HG02938 (cell line): ENCODE data around the gene CAV1.
"Not testable (repeated sequence)": the region's sequence is repeated elsewhere in the genome, so short reads cannot be mapped to it uniquely, and the experiment has no call there.

ENCODE experiments used
- ATAC-seq: cut with Tn5 transposase; IDR thresholded peaks from one replicate; pipeline ENCODE4 v1.9.1; 2021; ENCODE audit warnings: mild to moderate bottlenecking, moderate library complexity; ENCODE audit not compliant: unreplicated experiment

Gene CAV1

GRCh38 chr7:116579322-116579721 is 54.5 kb downstream of the CAV1 start:
- no peak for ATAC-seq

- no peak for ATAC-seq
Measured at GRCh38 chr7:116579835-116580234, 55.0 kb downstream of the CAV1 start.

GRCh38 chr7:116582164-116582732 is 57.4 kb downstream of the CAV1 start:
- ATAC-seq: no peak

- ATAC-seq: peak; percentile 31
Measured at GRCh38 chr7:116582806-116583444, 58.1 kb downstream of the CAV1 start.

- ATAC-seq: peak; percentile 96
Measured at GRCh38 chr7:116583653-116584052, 58.8 kb downstream of the CAV1 start.

GRCh38 chr7:116584721-116585120 is 59.9 kb downstream of the CAV1 start:
- no peak for ATAC-seq

- no peak for ATAC-seq
Measured at GRCh38 chr7:116585392-116585791, 60.6 kb downstream of the CAV1 start.

- ATAC-seq: no peak
Measured at GRCh38 chr7:116585967-116586366, 61.1 kb downstream of the CAV1 start.

- not testable (repeated sequence) for ATAC-seq
Measured at GRCh38 chr7:116587200-116587599, 62.4 kb downstream of the CAV1 start.

GRCh38 chr7:116588225-116588624 is 63.4 kb downstream of the CAV1 start:
- ATAC-seq: peak; percentile 41

GRCh38 chr7:116588641-116589594 is 64.1 kb downstream of the CAV1 start:
- no peak for ATAC-seq

GRCh38 chr7:116591202-116592040 is 66.6 kb downstream of the CAV1 start:
- peak; percentile 37 for ATAC-seq

- ATAC-seq: no peak
Measured at GRCh38 chr7:116592041-116592355, 67.2 kb downstream of the CAV1 start.

GRCh38 chr7:116592445-116592844 is 67.6 kb downstream of the CAV1 start:
- no peak for ATAC-seq

- no peak for ATAC-seq
Measured at GRCh38 chr7:116593359-116594075, 68.7 kb downstream of the CAV1 start.

GRCh38 chr7:116595063-116595462 is 70.2 kb downstream of the CAV1 start:
- ATAC-seq: no peak

GRCh38 chr7:116597384-116597783 is 72.5 kb downstream of the CAV1 start:
- ATAC-seq: no peak

GRCh38 chr7:116598278-116598677 is 73.4 kb downstream of the CAV1 start:
- ATAC-seq: no peak

- no peak for ATAC-seq
Measured at GRCh38 chr7:116598861-116599260, 74.0 kb downstream of the CAV1 start.

- ATAC-seq: no peak
Measured at GRCh38 chr7:116601426-116601825, 76.6 kb downstream of the CAV1 start.
